Neural cell (in vitro differentiated cells): Measurements from ENCODE around the gene TBC1D20.

ENCODE experiments used
- EP300 ChIP-seq: fragments of 450-650 bp; conservative IDR thresholded peaks from 2 replicates; pipeline ENCODE4 v1.6.1; 2014; ENCODE audit warnings: antibody characterized with exemption, mild to moderate bottlenecking, moderate library complexity; ENCODE audit not compliant: poor library complexity, severe bottlenecking
- EZH2 ChIP-seq: fragments of 200-600, 300-800 bp; shearing (Covaris generic), sonication (generic); IDR thresholded peaks from 2 replicates; pipeline ENCODE4 v1.6.1; 2014; ENCODE audit warnings: antibody characterized with exemption, low read length, borderline replicate concordance, mild to moderate bottlenecking; ENCODE audit not compliant: insufficient read depth, poor library complexity, severe bottlenecking
- MXI1 ChIP-seq: fragments of 450-650 bp; conservative IDR thresholded peaks from 2 replicates; pipeline ENCODE4 v1.6.1; 2014; ENCODE audit warnings: antibody characterized with exemption, mild to moderate bottlenecking; ENCODE audit not compliant: poor library complexity, severe bottlenecking
- POLR2AphosphoS5 ChIP-seq: IDR thresholded peaks from 2 replicates; pipeline ENCODE4 v1.6.1; 2012
- RAD21 ChIP-seq: fragments of 450-650 bp; conservative IDR thresholded peaks from 2 replicates; pipeline ENCODE4 v1.6.1; 2014; ENCODE audit warnings: antibody characterized with exemption, mild to moderate bottlenecking, moderate library complexity
- REST ChIP-seq: IDR thresholded peaks from 2 replicates; pipeline ENCODE4 v1.6.1; 2012; ENCODE audit warnings: borderline replicate concordance
- SMC3 ChIP-seq: fragments of 450-650 bp; conservative IDR thresholded peaks from 2 replicates; pipeline ENCODE4 v1.6.1; 2014; ENCODE audit warnings: antibody characterized with exemption, mild to moderate bottlenecking, moderate library complexity; ENCODE audit not compliant: poor library complexity
- TAF1 ChIP-seq: IDR thresholded peaks from 2 replicates; pipeline ENCODE4 v1.6.1; 2012; ENCODE audit warnings: low read depth
- TF ChIP-seq, protein P1 (sequence below): fragments of 450-650 bp; IDR thresholded peaks from 2 replicates; pipeline ENCODE4 v1.5.1; 2014; ENCODE audit warnings: antibody characterized with exemption, mild to moderate bottlenecking, moderate library complexity; ENCODE audit not compliant: poor library complexity, severe bottlenecking

DNA sequence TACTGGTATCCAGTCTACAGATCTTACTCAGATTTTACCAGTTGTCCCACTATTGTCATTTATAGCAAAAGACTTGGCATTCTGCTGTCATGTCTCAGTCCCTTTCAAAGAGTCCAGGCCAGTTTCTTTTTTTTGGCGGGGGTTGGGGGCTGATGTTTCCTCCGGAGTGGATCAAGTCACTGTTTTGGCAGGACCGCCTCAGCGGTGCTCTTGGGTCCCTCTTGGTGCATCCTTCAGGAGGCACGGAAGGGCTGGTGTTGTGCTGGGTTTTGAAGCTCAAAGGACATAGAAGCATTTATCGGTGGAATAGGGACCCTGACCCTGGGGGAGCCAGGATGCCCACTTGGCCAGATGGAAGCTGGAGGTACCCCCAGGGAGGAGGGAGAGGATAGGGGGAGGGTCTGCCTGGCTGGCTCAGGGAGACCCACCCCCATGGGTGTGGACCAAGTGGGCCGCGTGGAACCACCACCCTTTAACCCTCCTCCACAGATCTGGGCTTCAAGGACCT, 43.4 kb downstream of the TBC1D20 start:
- TF ChIP-seq, protein P1, sequence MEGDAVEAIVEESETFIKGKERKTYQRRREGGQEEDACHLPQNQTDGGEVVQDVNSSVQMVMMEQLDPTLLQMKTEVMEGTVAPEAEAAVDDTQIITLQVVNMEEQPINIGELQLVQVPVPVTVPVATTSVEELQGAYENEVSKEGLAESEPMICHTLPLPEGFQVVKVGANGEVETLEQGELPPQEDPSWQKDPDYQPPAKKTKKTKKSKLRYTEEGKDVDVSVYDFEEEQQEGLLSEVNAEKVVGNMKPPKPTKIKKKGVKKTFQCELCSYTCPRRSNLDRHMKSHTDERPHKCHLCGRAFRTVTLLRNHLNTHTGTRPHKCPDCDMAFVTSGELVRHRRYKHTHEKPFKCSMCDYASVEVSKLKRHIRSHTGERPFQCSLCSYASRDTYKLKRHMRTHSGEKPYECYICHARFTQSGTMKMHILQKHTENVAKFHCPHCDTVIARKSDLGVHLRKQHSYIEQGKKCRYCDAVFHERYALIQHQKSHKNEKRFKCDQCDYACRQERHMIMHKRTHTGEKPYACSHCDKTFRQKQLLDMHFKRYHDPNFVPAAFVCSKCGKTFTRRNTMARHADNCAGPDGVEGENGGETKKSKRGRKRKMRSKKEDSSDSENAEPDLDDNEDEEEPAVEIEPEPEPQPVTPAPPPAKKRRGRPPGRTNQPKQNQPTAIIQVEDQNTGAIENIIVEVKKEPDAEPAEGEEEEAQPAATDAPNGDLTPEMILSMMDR: no peak
- TF ChIP-seq POLR2AphosphoS5: no peak
- TF ChIP-seq SMC3: no peak
- TF ChIP-seq EZH2: no peak
- no peak for TF ChIP-seq EP300
- no peak for TF ChIP-seq TAF1
- TF ChIP-seq MXI1: no peak
- no peak for TF ChIP-seq RAD21
- TF ChIP-seq REST: no peak
